Measurements from ENCODE around the gene SLC8B1.
A peak's percentile ranks its signal among the peaks of the same experiment; 100 is the strongest.

The SLC8B1 gene

GRCh38 chr12:113333877-113334785 is 778 bp downstream of the SLC8B1 start:
- in situ Hi-C loops (cut with HindIII; ENCODE audit: low sequenced_read_pairs), result no loop called here
- no peak for TF ChIP-seq CTCF (IDR thresholded peaks at IDR 0.05; ENCODE audit: low read depth, low read length)
- H3K4me3 ChIP-seq (ENCODE audit: low read depth, low read length), result peak overlapping the region; percentile 67
- no peak for DNase-seq (ENCODE audit: low read depth, low spot score)

GRCh38 chr12:113333418-113333750 is 1.5 kb downstream of the SLC8B1 start:
- in situ Hi-C loops (cut with HindIII; ENCODE audit: low sequenced_read_pairs), result no loop called here
- no peak for TF ChIP-seq CTCF (IDR thresholded peaks at IDR 0.05; ENCODE audit: low read depth, low read length)
- H3K4me3 ChIP-seq (ENCODE audit: low read depth, low read length), result no peak overlapping the region
- DNase-seq (ENCODE audit: low read depth, low spot score), result no peak

- TF ChIP-seq CTCF (IDR thresholded peaks at IDR 0.05; ENCODE audit: low read depth, low read length), result no peak
- in situ Hi-C loops (cut with HindIII; ENCODE audit: low sequenced_read_pairs), result no loop called here
- no peak for DNase-seq (ENCODE audit: low read depth, low spot score)
- H3K4me3 ChIP-seq (ENCODE audit: low read depth, low read length), result no peak overlapping the region
Measured at GRCh38 chr12:113332688-113333417, 2.1 kb downstream of the SLC8B1 start.

GRCh38 chr12:113330505-113330904 is 4.4 kb downstream of the SLC8B1 start:
- no peak for DNase-seq (ENCODE audit: low read depth, low spot score)
- in situ Hi-C loops (cut with HindIII; ENCODE audit: low sequenced_read_pairs), result no loop called here
- no peak overlapping the region for H3K4me3 ChIP-seq (ENCODE audit: low read depth, low read length)
- no peak for TF ChIP-seq CTCF (IDR thresholded peaks at IDR 0.05; ENCODE audit: low read depth, low read length)

- no peak for DNase-seq (ENCODE audit: low read depth, low spot score)
- in situ Hi-C loops (cut with HindIII; ENCODE audit: low sequenced_read_pairs), result no loop called here
- H3K4me3 ChIP-seq (ENCODE audit: low read depth, low read length), result no peak overlapping the region
- TF ChIP-seq CTCF (IDR thresholded peaks at IDR 0.05; ENCODE audit: low read depth, low read length), result no peak
Measured at GRCh38 chr12:113329791-113330417, 5.0 kb downstream of the SLC8B1 start.

GRCh38 chr12:113329022-113329790 is 5.7 kb downstream of the SLC8B1 start:
- no peak overlapping the region for H3K4me3 ChIP-seq (ENCODE audit: low read depth, low read length)
- no peak for DNase-seq (ENCODE audit: low read depth, low spot score)
- in situ Hi-C loops (cut with HindIII; ENCODE audit: low sequenced_read_pairs), result no loop called here
- TF ChIP-seq CTCF (IDR thresholded peaks at IDR 0.05; ENCODE audit: low read depth, low read length), result no peak
